DND-41 (cell line): Measurements from ENCODE around the gene SEC11C.

Experiments
- EZH2 ChIP-seq: IDR thresholded peaks from 3 replicates; pipeline ENCODE4 v1.6.1; 2012; ENCODE audit warnings: borderline replicate concordance, low read depth, mild to moderate bottlenecking, moderate library complexity, low read length, inconsistent platforms; ENCODE audit not compliant: severe bottlenecking
- TF ChIP-seq, protein P1 (sequence below): IDR thresholded peaks from 2 replicates; pipeline ENCODE4 v1.5.1; 2012; ENCODE audit warnings: borderline replicate concordance, low read length, moderate library complexity, mild to moderate bottlenecking; ENCODE audit not compliant: poor library complexity, severe bottlenecking; ENCODE audit errors: extremely low read depth

DNA sequence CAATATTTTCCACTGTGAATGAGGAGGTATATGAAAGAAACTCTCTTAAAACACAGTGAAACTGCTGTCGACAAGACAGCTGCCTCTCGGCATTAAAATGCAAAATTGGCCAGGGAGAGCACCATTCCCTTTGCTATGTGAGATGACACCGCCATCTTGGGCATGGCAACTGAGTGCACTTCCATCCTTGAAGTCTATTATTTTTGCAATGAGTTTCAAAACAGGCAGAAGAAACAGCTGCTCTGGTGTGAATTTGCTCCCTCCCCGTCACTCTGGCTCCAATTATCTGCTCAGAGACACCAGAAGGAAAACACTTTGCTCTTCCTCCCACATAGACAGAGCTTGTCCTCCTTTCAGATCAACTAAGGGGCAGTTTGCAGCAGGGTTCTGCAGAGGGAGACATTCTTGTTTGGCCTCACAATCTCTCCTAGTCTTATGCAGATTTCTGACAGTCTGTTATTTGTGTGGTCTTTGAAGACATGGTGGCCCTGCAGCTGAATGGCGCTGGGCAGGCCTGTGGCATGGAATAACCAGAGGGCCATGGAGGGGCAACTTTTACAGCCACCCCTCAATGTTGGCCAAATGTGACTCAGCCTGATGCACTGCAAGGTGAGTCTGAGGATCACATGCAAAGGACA, 48.6 kb upstream of the SEC11C start:
- TF ChIP-seq, protein P1, sequence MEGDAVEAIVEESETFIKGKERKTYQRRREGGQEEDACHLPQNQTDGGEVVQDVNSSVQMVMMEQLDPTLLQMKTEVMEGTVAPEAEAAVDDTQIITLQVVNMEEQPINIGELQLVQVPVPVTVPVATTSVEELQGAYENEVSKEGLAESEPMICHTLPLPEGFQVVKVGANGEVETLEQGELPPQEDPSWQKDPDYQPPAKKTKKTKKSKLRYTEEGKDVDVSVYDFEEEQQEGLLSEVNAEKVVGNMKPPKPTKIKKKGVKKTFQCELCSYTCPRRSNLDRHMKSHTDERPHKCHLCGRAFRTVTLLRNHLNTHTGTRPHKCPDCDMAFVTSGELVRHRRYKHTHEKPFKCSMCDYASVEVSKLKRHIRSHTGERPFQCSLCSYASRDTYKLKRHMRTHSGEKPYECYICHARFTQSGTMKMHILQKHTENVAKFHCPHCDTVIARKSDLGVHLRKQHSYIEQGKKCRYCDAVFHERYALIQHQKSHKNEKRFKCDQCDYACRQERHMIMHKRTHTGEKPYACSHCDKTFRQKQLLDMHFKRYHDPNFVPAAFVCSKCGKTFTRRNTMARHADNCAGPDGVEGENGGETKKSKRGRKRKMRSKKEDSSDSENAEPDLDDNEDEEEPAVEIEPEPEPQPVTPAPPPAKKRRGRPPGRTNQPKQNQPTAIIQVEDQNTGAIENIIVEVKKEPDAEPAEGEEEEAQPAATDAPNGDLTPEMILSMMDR = no peak
- no peak for TF ChIP-seq EZH2
